DMS114 treated with DMSO at 0.1 percent for 48 hours (cell line): ENCODE results near the gene ELK3.

Source experiments
- DNase-seq: peaks from one replicate; lab custom pipeline; 2025; ENCODE audit not compliant: unreplicated experiment; lab: John Stamatoyannopoulos, UW

ELK3 gene

DNA sequence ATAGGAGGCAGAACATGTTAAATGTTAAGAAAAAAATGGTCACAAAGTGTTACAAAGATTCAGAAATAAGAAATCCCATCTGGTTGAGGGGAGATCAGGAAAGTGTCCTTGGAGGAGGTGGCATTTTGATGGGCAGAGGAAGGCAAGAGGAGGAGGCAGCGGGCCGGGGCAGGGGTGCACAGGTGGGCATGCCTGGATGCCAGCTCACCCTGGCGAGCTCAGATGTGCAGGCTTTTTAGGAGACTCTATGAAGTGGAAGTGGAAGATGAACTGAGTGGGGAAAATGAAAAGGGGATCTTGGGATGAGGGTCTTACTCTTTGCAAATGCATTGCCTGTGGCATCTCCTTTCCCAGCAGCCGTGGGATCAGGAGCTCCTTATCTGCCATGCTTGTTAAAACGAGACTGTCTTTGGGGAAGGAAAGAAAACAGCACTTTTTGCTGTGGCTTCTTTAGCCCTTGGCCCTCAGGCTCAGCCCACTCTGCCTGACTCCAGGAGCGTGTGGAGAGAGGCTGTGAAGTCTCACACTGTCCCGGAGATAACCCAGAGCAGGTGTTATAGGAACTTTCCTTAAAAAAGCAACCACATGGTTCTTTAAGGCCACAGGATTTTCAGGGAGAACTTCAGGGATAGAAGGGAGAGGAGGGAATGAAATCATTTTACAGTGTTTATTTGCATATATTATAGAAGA lies 62.6 kb downstream of the ELK3 start:
- no peak for DNase-seq

DNA sequence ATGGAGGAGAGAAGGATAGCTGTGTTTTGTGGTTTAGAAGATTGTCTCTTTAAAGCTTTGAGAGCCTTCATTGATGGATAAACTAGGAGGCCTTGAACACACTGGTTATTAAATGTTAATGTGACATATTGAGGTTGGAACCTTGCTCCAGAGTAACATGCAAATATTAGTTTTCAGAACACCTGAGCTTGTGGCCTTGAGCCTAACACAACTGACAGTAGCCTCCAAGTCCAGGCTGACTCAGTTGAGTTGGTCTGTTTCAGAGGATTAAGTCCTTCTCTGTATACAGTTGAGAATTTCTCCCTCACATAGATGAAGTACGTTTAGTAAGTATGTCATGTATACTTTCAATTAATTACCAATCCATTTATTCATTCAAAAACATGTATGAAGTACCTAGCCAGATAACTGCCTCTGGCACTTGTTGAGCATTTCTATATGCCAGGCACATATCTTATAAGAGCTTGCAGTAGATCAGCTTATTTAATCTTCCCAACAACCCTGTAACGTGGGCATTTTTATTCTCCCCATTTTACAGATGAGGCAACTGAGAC lies 63.5 kb downstream of the ELK3 start:
- no peak for DNase-seq

DNA sequence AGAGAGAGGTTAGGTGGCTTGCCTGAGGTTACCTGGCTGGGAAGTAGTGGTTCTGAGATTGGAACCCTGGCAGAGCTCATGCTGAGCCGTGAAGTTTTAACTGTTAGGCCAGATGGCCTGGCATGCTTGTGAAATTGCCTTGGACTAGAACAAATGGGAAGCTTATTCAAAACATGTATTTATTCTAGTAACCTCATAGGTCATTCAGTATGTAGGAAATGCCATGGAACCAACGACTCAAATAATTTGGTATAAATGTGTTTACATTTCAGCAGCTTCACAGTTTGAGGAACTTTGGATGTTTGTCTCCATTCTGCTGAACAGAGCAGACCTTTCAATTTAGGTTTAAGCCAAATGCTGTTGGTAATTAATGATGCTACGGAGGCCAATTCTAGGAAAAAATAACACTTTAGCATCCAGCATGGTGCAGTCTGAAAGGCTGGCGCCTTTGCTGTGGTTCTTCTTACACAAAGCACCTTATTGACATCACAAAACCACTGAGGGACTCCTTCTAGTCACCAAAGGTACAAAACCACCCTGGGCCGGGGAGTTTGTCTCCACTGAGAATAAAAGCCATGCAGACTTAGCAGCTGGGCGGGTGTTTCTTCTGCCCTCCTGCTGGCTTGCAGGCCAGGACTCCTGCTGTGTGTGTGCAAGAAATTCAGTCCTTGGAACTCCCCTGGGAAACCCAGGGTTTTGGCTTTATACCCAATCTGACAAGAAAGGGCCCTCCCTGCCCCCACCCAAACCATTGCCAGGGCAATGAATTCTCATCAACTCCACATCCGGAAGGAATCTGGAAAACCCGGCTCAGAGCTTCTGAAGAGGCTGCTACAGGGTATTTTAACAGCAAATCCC lies 64.2 kb downstream of the ELK3 start:
- no peak for DNase-seq

DNA sequence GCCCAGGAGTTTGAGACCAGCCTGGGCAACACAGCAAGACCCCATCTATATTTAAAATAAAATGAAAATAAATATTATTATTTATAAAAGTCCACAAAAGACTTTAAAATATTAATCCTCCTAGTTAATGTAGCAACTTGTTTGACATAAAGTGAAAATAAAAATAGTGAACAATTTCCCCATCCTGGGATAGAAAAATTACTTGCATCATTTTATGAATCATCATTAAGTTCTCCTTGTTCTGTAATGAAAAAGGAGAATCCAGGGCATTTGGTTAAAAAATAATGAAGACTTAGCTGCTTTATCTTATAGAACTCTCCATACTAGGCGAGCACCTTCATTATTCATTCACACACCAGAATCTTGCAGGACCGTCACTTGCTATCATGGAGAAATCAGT lies 66.1 kb downstream of the ELK3 start:
- DNase-seq: no peak

DNA sequence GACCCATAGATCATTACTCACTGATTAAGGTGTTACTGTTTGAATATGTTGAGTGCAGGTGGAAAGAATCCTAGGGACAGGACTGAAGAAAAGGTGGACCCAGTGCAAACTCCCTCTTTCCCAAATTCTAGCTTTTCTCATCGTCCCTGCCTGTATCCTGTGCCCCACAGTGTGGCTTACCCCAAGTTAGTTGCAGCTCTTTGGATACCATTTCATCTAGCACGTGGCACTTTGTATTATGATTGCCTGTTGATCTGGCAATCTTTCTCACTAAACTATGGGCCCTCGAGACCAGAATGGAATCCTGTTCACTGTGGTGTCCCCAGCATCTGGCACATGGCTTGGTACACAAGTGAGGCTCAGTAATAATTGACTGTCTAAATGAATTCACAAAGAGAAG lies 66.5 kb downstream of the ELK3 start:
- DNase-seq: no peak

DNA sequence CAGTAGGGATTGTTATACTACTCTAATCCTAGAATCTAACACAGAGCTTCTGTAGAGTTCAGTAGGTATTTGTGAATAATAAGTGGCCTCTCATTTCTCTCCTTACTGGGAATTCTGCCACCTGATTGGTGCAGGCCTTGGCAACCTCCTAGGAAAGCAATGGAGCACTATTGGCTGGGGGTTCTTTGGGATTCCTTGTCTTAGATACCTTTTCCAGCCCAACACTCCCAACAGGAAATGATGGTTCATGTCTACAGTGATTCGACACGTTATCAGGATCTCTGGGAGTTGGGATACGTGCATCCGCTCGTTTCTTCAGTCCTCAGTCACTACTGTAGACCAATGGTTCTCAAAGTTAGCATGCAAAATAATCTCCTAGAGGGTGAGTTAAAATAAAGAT lies 67.4 kb downstream of the ELK3 start:
- no peak for DNase-seq

DNA sequence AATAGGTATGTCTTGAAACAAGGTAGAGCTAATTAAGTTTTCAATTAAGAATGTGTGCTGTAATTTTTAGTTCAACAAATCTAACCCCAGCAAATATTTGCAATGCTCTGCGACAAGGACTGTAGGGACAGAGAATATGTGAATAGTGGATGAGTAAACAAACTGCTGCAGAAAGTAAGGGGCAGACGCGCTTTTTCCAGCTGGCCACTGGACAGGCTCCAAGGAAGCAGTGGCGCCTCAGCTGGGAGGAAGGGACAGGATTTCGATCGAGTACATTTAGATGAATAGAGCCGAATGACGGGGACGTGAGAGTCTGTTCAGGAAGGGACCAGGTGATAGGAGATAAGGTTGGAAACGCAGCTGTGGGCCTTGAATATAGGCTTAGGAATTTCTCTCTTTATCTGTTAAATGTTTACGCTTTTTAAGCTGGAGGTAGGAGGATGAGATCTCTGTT lies 69.3 kb downstream of the ELK3 start:
- DNase-seq: no peak

DNA sequence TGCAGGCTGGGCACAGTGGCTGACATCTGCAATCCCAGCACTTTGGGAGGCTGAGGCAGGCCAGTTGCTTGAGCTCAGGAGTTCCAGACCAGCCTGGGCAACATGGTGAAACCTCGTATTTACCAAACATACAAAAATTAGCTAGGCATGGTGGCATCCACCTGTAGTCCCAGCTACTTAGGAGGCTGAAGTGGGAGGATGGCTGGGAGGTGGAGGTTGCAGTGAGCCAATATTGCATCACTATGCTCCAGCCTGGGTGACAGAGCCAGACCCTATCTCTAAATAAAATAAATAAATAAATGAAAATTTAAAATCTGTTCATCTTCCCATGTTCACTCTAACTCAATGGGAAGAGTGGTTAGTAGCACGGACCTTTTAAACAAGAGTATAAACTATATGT lies 71.2 kb downstream of the ELK3 start:
- no peak for DNase-seq

DNA sequence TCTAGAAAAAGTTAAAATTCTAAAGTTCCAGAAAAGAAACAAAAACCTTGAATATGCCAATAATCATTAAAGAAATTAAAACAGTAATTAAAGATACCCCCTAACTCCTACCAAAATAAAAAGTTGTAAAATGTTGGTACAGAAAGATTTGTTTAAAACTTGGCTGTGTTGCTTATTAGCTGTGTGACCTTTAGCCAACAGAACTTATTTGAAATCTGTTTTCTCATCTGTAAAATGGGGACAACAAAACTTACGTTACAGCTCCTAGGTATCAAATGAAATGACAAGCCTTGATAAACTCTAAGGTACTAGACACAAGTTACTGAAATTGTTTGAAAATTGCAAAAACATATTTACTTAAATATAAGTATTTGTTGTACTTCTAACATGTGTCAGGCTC lies 71.7 kb downstream of the ELK3 start:
- no peak for DNase-seq

DNA sequence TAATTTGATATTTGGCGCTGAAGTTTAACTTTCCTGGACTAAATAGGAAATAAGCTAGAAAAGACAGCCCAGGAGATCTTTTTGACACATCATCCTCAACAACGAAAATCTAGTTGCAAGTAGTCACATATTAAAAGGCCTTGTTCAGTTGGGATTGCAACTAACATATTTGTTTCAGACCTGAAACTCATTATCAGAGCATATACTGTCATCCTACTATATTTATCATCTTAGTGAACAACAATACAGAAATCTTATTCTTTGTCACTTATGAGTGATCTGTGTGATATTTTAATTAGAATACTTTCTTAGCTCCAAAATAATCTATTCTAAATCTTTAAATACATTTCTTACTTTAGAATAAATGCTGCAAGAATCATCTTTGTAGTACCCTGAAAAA lies 72.1 kb downstream of the ELK3 start:
- DNase-seq: no peak

DNA sequence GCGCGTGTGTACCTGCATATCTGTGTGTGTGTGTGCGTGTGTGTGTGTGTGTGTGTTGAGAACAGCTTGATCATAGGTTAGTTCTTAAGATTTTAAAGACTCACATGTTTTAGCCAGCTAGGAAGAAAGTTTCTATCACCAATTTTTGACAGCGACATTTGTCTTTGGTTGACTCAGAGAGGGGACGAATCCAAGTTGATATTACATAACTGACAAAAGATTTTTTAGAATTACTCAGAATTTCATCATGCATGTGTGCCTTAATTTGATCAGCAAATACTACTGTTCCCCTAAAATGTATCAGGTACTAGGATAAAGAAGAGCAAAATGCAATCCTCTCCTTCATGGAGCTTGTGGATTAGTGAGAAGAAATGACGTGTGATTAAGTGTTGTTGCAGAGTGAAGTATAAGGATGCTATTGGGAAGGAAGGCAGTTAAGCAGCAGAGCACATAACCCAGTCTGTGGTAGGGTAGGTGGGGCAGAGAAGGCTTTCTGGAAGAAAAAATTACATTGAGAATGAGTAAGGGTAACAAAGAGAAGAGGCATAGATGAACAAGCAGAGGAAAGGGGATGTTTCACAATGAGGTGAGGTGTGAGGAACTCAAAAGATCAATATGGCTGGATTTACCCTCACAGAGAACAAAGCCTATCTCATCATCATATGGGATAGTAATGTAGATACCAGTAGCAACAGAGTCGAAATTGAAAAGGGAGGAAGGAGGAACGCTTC lies 77.5 kb downstream of the ELK3 start:
- no peak for DNase-seq

DNA sequence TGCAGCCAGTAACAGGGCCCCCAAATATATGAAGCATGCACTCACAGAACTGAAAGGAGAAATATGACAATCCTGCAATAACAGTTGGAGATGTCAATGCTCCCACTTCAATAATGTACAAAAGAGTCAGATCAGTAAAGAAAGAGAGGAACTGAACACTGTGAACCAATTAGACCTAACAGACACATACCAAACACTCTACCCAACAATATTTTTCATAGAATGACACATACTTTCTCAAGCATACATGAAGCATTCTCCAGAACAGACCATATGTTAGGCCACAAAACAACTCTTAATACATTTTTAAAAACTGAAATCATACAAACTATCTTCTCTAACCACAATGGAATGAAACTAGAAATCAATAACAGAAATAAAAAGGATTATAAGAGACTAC lies 80.2 kb downstream of the ELK3 start:
- DNase-seq: no peak

DNA sequence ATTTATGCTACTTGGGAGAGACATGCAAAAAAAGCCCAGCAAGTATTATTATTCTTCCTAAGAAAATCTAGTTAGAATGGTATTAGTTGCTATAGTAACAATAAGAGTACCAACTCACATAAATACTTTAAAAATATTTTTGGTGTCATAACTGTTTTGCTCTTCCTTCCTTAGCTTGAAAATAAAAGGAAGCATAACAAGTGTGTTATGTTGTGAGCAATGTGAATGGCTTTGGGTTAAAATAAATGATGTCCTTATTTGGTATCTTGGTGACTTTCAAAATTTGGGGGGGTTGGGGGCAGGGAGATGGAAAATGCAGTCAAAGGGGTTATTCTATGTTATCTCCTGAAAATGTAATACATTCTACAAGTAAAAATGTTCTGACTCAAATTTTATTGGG lies 91.0 kb downstream of the ELK3 start:
- DNase-seq: no peak

DNA sequence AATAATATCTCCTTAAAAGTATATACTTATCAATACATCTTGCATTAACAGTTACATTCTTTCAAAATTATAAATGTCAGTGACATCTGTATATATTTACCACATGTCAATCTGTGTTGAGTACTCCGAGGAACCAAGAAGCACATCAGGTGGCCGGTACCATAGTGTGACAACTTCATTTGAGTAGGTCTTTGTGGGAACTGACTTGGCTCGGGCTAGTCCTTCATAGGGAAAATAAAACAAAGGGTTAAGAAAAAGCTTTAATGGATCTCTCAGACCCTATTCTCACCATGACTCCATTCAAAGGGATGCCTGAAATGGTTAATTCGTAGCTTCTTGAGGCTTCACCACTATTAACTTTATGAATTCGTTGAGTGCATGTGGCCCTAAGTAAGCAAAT lies 94.9 kb downstream of the ELK3 start:
- no peak for DNase-seq

DNA sequence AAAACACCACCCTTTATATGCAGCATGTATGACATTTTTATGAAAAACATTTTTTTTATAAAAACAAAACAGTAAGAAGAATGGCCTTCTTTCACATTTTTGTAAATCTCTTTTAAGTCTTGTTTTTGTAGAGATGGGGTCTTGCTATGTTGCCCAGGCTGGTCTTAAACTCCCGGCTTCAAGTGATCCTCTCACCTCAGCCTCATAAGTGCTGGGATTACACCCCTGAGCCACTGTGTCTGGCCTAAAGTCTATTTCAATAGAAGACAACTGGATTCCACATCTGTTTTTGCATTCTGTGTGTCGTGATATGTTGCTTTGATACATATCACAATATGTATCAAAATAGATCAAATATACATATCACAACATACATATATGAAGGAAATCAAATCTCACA lies 98.9 kb downstream of the ELK3 start:
- DNase-seq: no peak

DNA sequence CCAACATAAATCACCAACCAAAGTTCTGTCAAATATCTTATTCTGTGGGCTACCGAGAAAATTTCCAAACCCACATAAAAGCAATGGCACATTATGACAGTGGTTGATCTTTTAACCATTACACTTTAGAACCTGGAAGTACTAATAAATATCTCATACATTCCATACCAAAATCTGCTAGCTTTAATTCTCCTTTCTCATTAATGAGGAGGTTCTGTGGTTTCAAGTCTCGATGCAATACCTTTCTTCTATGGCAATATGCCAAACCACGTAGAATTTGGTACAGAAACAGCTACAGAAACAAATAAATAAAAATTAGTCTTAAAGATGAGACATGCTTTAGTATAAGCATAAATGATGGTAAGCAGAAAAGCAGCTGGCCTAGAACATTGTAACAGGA lies 100.7 kb downstream of the ELK3 start:
- no peak for DNase-seq

DNA sequence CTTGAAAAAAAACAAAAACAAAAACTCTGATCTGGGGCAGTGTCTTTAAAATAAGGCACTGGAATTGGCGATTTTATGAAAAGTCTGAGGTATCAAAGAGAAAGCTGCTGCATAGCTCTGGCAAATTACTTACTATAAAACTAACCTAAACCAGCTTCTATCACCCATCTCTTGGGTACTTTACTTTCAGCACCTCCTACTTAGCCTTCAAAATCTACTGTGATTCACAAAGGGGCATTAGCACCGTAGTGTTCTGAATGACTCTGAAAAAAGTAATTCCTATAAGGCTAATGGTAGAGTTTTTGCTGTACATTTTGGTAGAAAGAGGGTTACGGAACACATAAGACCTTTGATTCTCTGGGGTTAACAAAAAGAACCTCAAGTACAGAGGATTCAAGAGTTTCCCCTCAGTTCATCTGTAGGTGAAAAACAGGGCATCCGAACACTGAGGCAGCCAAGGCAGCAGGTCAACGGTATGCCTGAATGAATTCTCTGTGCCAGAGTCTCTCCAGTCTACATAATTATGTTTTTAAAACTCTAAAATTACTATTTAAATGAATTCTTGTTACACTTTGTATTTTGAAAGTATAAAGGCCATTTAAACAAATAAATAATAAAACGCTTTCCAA lies 101.5 kb downstream of the ELK3 start:
- DNase-seq: no peak

DNA sequence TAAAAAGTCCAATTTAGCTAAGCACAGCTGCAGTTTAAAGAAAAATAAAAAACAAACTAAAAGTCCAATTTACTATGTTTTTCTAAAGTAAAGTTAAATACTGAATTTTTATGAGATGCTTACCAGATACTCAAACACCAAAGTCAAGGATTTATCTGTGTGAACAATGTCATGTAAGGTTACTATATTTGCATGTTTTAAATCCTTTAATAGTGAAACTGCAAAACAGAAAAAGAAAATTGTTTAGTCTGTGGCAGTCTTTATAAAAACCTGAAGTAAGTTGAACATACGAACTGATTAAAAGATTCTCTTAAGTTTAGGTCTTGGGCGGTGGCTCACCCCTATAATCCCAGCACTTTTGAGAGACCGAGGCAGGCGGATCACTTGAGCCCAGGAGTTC lies 103.3 kb downstream of the ELK3 start:
- DNase-seq: no peak

DNA sequence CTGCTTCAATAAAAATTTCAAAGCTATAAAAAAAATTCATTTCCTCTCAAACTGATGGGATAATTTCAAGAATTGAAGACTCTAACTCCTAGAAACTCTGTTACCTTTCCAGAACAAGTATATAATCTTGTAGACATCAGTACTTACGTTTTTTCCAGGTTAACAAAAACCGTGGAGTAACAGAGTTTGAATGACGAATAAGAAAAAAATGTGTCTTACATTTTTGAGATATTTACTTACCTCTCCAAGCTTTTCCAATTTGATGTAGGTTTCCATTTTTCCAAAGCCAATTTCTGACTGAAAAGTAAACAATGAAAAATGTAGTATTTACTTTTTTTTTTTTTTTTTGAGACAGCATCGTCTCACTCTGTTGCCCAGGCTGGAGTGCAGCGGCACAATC lies 105.9 kb downstream of the ELK3 start:
- DNase-seq: no peak

DNA sequence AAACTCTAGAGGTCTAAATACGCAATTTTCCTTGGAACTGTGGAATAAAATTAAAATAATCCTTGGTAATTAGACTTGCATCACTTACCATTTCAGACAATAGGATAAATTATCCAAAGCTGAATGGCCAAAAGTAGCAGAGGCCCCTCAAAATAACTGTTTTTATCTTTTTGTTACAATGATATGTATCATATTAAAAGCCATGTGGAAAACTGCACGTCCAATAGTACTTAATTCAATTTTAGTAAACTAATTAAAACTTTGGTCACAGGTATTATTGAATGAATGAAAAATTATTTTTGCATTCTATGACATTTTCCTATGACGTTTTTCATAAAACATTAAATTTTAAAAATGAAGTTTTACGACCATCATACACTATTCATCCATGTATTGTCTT lies 107.6 kb downstream of the ELK3 start:
- DNase-seq: no peak

DNA sequence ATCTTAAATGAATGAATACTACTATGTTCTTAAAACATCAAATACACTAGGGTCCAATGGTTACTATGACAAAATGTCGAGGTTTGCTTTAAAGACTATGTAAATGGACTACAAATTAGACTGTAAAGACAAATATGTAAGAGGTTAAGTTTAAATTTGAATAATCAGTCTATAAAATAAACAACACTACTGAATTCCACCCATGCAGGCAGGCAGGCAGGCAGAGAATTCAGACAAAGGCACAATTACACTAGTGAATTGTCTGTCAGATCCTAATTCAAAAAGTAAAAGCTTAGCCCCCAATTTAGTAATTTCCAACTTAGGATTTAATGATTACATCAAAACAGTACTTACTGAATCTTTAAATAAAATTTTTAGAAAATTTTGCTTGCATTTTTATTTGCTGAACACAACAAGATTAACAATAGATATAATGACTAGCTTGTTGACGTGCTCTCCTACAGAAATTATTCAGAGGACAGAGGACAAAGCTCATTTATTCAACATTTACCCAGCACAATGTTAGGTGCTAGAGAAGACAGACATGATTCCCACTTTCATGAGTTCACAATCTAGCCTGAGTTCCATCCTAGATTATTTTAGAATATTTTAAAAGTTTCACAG lies 108.6 kb downstream of the ELK3 start:
- no peak for DNase-seq
